OCI-LY1 (cell line): ENCODE results near the gene COL23A1.

Experiments
- H2AFZ ChIP-seq: fragments of 200-600 bp; sonication (generic), shearing (Covaris generic); 2 replicates; pipeline ENCODE4 v1.6.0; 2014; ENCODE audit warnings: antibody characterized with exemption, mild to moderate bottlenecking, low read length
- H3F3A ChIP-seq: fragments of 200-600 bp; sonication (generic), shearing (Covaris generic); 2 replicates; pipeline ENCODE4 v1.6.0; 2014; ENCODE audit warnings: mild to moderate bottlenecking, antibody characterized with exemption, low read length, moderate library complexity; ENCODE audit not compliant: insufficient read depth
- H3K27ac ChIP-seq: fragments of 200-600 bp; sonication (generic); 2 replicates; pipeline ENCODE4 v1.5.1; 2014; ENCODE audit warnings: low read length, mixed run types, mild to moderate bottlenecking, low read depth; ENCODE audit not compliant: poor library complexity, severe bottlenecking
- H3K27me3 ChIP-seq: fragments of 200-600 bp; sonication (generic); 2 replicates; pipeline ENCODE4 v1.6.0; 2014; ENCODE audit warnings: antibody characterized with exemption, mild to moderate bottlenecking, low read length, moderate library complexity; ENCODE audit not compliant: insufficient read depth
- H3K36me3 ChIP-seq: fragments of 200-600 bp; sonication (generic); 2 replicates; pipeline ENCODE4 v1.6.1; 2014; ENCODE audit warnings: mild to moderate bottlenecking, antibody characterized with exemption, low read length, moderate library complexity, mixed read lengths; ENCODE audit not compliant: insufficient read depth
- H3K4me1 ChIP-seq: fragments of 200-600 bp; sonication (generic); 2 replicates; pipeline ENCODE4 v1.5.1; 2014; ENCODE audit warnings: mild to moderate bottlenecking, low read length, moderate library complexity; ENCODE audit not compliant: insufficient read depth, severe bottlenecking
- H3K4me2 ChIP-seq: fragments of 200-600 bp; sonication (generic), shearing (Covaris generic); 2 replicates; pipeline ENCODE4 v1.6.1; 2014; ENCODE audit warnings: low read length
- H3K4me3 ChIP-seq: fragments of 200-600 bp; sonication (generic); 2 replicates; pipeline ENCODE4 v1.5.1; 2014; ENCODE audit warnings: low read length, low read depth, mild to moderate bottlenecking, mixed read lengths; ENCODE audit not compliant: poor library complexity, severe bottlenecking
- H3K79me2 ChIP-seq: fragments of 200-600 bp; shearing (Covaris generic); 2 replicates; pipeline ENCODE4 v1.6.1; 2016; ENCODE audit warnings: mixed run types, low read length, mixed read lengths; ENCODE audit not compliant: insufficient read depth
- H3K9ac ChIP-seq: fragments of 200-600 bp; sonication (generic), shearing (Covaris generic); 2 replicates; pipeline ENCODE4 v1.6.1; 2014; ENCODE audit warnings: mild to moderate bottlenecking, low read length, mixed read lengths
- H3K9me2 ChIP-seq: fragments of 200-600 bp; sonication (generic), shearing (Covaris generic); 2 replicates; pipeline ENCODE4 v1.6.1; 2014; ENCODE audit warnings: low read depth, mild to moderate bottlenecking, low read length, mixed read lengths
- H3K9me3 ChIP-seq: fragments of 200-600 bp; shearing (Covaris generic); 2 replicates; pipeline ENCODE4 v1.6.1; 2014; ENCODE audit warnings: low read length, mixed read lengths
- H4K20me1 ChIP-seq: fragments of 200-600 bp; sonication (generic), shearing (Covaris generic); 2 replicates; pipeline ENCODE4 v1.6.0; 2016; ENCODE audit warnings: mild to moderate bottlenecking, low read length; ENCODE audit not compliant: insufficient read depth
- EZH2 ChIP-seq: fragments of 200-600 bp; sonication (generic), shearing (Covaris generic); IDR thresholded peaks from 2 replicates; pipeline ENCODE4 v1.8.0; 2017; ENCODE audit warnings: borderline replicate concordance, mixed run types, mild to moderate bottlenecking, antibody characterized with exemption, low read length, moderate library complexity, mixed read lengths
- TF ChIP-seq, protein P1 (sequence below): fragments of 200-600 bp; sonication (generic), shearing (Covaris generic); IDR thresholded peaks from 2 replicates; pipeline ENCODE4 v1.5.1; 2017; ENCODE audit warnings: mild to moderate bottlenecking, antibody characterized with exemption, low read length, moderate library complexity, mixed read lengths

The COL23A1 gene

DNA sequence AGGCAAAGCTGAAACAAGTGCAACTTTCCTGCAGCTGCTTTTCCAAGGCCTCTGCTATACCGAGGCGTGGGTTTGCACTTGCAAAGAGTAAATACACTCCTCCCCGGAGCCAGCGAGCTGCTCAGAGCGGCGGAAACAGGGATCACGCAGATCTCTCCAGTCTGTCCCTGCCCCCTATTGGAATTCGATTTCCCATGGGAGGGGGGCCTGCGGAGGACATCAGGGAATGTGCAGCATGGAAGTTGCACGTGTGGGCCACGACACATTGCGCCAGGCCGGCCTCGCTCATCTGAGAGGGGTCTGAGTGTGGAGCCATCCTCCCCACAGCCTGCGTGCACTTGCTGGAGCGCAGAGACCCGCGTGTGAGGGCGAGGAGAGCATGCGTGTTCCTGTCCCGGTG is 253.3 kb downstream of the COL23A1 start:
- H4K20me1 ChIP-seq = no peaks in the 10 kb centered on the region
- H3K79me2 ChIP-seq = no peaks in the 10 kb centered on the region
- H3K4me3 ChIP-seq = no peak overlapping the region
- H3K4me2 ChIP-seq = no peak overlapping the region
- H2AFZ ChIP-seq = no peak overlapping the region
- no peak for TF ChIP-seq EZH2
- TF ChIP-seq, protein P1, sequence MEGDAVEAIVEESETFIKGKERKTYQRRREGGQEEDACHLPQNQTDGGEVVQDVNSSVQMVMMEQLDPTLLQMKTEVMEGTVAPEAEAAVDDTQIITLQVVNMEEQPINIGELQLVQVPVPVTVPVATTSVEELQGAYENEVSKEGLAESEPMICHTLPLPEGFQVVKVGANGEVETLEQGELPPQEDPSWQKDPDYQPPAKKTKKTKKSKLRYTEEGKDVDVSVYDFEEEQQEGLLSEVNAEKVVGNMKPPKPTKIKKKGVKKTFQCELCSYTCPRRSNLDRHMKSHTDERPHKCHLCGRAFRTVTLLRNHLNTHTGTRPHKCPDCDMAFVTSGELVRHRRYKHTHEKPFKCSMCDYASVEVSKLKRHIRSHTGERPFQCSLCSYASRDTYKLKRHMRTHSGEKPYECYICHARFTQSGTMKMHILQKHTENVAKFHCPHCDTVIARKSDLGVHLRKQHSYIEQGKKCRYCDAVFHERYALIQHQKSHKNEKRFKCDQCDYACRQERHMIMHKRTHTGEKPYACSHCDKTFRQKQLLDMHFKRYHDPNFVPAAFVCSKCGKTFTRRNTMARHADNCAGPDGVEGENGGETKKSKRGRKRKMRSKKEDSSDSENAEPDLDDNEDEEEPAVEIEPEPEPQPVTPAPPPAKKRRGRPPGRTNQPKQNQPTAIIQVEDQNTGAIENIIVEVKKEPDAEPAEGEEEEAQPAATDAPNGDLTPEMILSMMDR = no peak
- no peak overlapping the region for H3K9ac ChIP-seq
- H3K9me3 ChIP-seq = no peaks in the 10 kb centered on the region
- no peak overlapping the region for H3K27ac ChIP-seq
- no peaks in the 10 kb centered on the region for H3K4me1 ChIP-seq
- H3K36me3 ChIP-seq = no peaks in the 10 kb centered on the region
- H3F3A ChIP-seq = no peaks in the 10 kb centered on the region
- H3K9me2 ChIP-seq = no peaks in the 10 kb centered on the region
- no peaks in the 10 kb centered on the region; the same call in 1 of the 2 replicates for H3K27me3 ChIP-seq

DNA sequence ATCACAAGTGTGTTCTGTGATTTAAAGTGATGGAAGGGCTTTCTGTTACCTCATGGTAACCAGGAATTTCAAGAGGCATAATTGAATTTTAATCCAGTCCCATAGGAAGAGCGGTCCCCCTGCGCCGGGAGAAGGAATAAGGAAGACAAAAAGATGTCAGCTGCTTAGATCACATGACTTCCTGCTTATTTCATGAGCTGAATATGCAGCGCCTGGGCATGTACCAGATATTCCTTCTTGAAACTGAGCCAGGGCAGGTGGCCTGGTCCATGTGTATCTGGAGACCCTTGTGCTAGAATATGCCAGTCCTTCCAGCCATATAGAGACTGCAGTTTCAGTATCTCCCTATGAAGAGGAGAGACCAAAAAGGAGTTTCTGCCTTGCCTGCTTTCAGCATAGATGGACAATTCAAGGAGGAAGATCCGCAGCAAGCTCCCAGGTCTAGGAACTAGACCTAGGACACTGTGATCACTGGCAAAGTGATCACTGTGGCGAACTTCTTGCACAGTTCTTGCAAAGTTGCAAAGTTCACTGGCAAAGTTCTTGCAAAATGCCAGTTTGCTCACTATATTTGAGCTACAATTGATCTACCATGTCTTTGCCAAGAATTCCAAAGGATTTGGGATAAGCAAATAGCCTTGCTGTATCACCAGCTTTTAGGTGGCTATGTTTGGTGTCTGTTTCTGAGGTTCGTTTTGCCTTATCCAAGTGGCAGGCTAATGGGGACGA is 254.7 kb downstream of the COL23A1 start:
- Histone ChIP-seq H3F3A (no peaks in the 10 kb centered on the region), H3K27me3 (no peaks in the 10 kb centered on the region), H3K9me2 (no peaks in the 10 kb centered on the region), H3K79me2 (no peaks in the 10 kb centered on the region), H3K4me1 (no peaks in the 10 kb centered on the region), H3K9ac (no peak overlapping the region), H3K4me2 (no peak overlapping the region), H4K20me1 (no peaks in the 10 kb centered on the region), H2AFZ (no peak overlapping the region), H3K36me3 (no peaks in the 10 kb centered on the region), H3K27ac (no peak overlapping the region), H3K9me3 (no peaks in the 10 kb centered on the region), H3K4me3 (no peak overlapping the region)
- TF ChIP-seq EZH2 = no peak
- TF ChIP-seq, protein P1 = no peak

DNA sequence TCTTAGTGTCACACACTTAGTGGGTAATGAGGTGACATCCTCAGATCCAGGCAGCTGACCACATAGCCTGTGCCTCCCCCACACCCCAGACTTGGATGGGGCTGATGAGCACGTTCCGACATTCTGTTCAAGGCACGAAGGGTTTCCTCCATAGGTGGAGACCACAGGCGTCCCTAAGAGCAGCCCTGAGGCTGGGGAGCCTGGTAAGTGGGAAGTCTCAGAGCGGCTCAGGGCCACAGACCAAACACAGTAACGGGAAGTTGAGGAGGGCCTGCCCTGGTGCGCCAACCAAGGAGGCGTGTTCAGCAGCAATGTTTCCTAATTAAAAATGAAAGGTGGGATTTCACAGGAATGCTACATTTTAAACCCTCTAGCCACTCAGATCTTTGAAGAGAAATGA is 255.3 kb downstream of the COL23A1 start:
- Histone ChIP-seq H3K9me2 (no peaks in the 10 kb centered on the region), H2AFZ (no peak overlapping the region), H3K36me3 (no peaks in the 10 kb centered on the region), H3K4me3 (no peak overlapping the region), H3K9me3 (no peaks in the 10 kb centered on the region), H3K4me1 (no peaks in the 10 kb centered on the region), H4K20me1 (no peaks in the 10 kb centered on the region), H3K4me2 (no peak overlapping the region), H3F3A (no peaks in the 10 kb centered on the region), H3K9ac (no peak overlapping the region), H3K27me3 (no peaks in the 10 kb centered on the region), H3K27ac (no peak overlapping the region), H3K79me2 (no peaks in the 10 kb centered on the region)
- TF ChIP-seq EZH2 = no peak
- TF ChIP-seq, protein P1 = no peak
